ELF-1 (cell line): ENCODE measurements around the gene PLA2G5.
"Not testable (repeated sequence)": the region's sequence is repeated elsewhere in the genome, so short reads cannot be mapped to it uniquely, and the experiment has no call there.

Source experiments
- DNase-seq: peaks from one replicate; pipeline ENCODE4 v3.0.0-alpha.2; 2016; ENCODE audit warnings: low read depth, low spot score

The PLA2G5 gene

GRCh38 chr1:20115479-20115878, 45.5 kb downstream of the PLA2G5 start:
- DNase-seq = no peak

- DNase-seq = no peak
Observed at GRCh38 chr1:20115916-20116315, 45.9 kb downstream of the PLA2G5 start.

- DNase-seq = no peak
Observed at GRCh38 chr1:20117236-20117635, 47.2 kb downstream of the PLA2G5 start.

GRCh38 chr1:20119347-20119746, 49.4 kb downstream of the PLA2G5 start, which contains the start of gene PLA2G2D:
Gene PLA2G2D (minus strand): TSS chr1:20119536. CDS start chr1:20119498, 38 bp downstream.
- no peak for DNase-seq

GRCh38 chr1:20120796-20121195, 50.8 kb downstream of the PLA2G5 start:
- no peak for DNase-seq

GRCh38 chr1:20123722-20124455, 53.9 kb downstream of the PLA2G5 start:
- no peak for DNase-seq

- no peak for DNase-seq
Observed at GRCh38 chr1:20124456-20125057, 54.6 kb downstream of the PLA2G5 start.

- DNase-seq = no peak
Observed at GRCh38 chr1:20125100-20125499, 55.1 kb downstream of the PLA2G5 start.

GRCh38 chr1:20126041-20126805, 56.2 kb downstream of the PLA2G5 start:
- no peak for DNase-seq

- no peak for DNase-seq
Observed at GRCh38 chr1:20126806-20127440, 56.9 kb downstream of the PLA2G5 start.

GRCh38 chr1:20130518-20130917, 60.5 kb downstream of the PLA2G5 start:
- not testable (repeated sequence) for DNase-seq

GRCh38 chr1:20134995-20135394, 65.0 kb downstream of the PLA2G5 start:
- no peak for DNase-seq

- no peak for DNase-seq
Observed at GRCh38 chr1:20136249-20136648, 66.3 kb downstream of the PLA2G5 start.

- peak; percentile 23 for DNase-seq
Observed at GRCh38 chr1:20137055-20137454, 67.1 kb downstream of the PLA2G5 start.

- no peak for DNase-seq
Observed at GRCh38 chr1:20137604-20138003, 67.6 kb downstream of the PLA2G5 start.

GRCh38 chr1:20138346-20138745, 68.4 kb downstream of the PLA2G5 start:
- DNase-seq = no peak

GRCh38 chr1:20138961-20139550, 69.1 kb downstream of the PLA2G5 start, which contains the start of gene PLA2G2F:
Gene PLA2G2F (plus strand): TSS chr1:20139323. CDS start chr1:20139428, 105 bp downstream.
- no peak for DNase-seq

GRCh38 chr1:20139776-20140612, 70.0 kb downstream of the PLA2G5 start:
- DNase-seq = no peak

GRCh38 chr1:20141001-20141400, 71.0 kb downstream of the PLA2G5 start:
- DNase-seq = no peak

GRCh38 chr1:20141466-20141865, 71.5 kb downstream of the PLA2G5 start:
- no peak for DNase-seq
